NCI-H345 treated with DMSO at 0.1 percent for 48 hours (cell line): ENCODE measurements around the gene STMP1.
"Not testable (repeated sequence)": the region's sequence is repeated elsewhere in the genome, so short reads cannot be mapped to it uniquely, and the experiment has no call there.

ENCODE experiments used
- DNase-seq: peaks from one replicate; lab custom pipeline; 2025; ENCODE audit not compliant: unreplicated experiment; lab: John Stamatoyannopoulos, UW

STMP1 gene

DNA sequence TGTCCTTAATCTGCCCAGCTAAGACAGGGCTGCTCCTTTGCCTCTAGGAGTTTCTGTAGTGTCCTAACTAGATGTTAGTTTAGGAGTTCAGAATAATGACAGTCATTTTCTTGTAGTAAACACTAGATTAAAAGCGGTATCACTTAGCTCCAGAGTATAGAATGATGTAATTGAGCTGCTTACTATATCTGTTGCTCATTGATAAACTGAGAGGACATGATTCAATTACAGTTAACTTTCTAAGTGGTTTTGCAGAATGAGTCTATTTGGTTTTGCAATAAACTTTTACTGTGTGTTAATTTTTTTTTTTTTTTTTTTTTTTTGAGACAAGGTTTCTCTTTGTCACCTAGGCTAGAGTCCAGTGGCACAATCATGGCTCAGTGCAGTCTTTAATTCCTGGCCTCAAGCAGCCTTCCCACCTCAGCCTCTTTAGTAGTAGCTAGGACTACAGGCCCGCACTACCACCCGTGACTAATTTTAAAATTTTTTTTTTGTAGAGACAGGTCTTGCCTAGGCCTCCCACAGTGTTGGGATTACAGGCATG lies 1.8 kb downstream of the STMP1 start:
- no peak for DNase-seq

DNA sequence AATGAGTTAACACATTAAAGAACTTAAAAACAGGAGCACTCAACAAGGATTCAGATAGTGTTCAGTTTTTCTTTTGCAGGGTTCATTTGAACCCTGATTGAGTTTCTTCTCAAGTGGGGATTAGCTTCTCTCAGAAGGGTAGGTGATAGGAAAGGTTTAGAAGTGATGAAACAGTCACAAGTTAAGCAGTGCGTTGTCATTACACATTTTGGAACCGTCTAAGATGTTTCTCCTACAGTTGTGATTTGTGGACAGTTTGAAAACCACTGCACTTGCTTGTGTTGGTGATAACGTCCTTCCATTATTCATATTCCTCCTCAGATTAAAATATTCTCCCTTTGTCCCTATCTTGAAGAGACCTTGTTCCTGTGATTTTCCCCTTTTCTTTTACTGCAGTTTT lies 2.7 kb downstream of the STMP1 start:
- DNase-seq, result no peak

DNA sequence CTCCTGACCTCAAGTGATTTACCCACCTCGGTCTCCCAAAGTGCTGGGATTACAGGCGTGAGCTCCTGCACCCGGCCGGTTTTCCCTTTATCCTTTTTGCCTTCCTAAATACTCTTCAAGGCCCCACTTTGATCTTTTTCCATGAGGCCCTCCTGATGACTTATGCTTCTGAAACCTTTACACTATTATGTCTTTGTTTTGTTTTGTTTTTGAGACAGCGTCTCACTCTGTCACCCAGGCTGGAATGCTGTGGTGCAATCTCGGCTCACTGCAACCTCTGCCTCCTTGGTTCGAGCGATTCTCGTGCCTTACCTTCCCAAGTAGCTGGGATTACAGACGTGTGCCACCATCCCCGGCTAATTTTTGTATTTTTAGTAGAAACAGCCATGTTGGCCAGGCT lies 3.8 kb downstream of the STMP1 start:
- DNase-seq, result no peak

DNA sequence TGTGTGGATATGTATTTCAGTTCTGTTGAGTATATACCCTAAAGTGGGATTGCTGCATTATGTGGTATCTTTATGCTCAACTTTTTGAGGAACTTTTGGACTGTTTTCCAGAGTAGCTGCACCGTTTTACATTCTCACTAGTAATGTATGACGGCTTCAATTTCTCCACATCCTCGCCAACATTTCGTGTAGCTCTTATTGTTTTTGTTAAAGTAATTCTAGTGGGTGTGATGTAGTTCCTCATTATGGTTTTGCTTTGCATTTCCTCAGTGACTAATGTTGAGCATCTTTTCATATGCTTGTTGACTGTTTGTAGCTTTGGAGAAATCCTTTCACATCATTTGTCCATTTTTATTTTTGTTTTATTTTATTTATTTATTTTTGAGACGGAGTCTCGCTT lies 4.5 kb downstream of the STMP1 start:
- no peak for DNase-seq

DNA sequence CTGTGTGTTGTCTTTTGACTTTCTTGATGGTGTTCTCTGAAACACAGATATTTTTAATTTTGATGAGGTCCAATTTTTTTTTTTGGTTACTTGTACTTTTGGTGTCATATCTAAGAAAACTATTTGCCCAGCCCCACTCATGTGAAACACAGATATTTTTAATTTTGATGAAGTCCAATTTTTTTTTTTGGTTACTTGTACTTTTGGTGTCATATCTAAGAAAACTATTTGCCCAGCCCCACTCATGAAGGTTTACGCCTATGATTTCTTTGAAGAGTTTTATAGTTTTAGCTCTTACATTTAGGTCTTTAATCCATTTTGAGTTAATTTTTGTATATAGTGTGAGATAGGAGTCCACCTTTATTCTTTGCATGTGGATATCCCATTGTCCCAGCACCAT lies 5.3 kb downstream of the STMP1 start:
- DNase-seq, result not testable (repeated sequence)

DNA sequence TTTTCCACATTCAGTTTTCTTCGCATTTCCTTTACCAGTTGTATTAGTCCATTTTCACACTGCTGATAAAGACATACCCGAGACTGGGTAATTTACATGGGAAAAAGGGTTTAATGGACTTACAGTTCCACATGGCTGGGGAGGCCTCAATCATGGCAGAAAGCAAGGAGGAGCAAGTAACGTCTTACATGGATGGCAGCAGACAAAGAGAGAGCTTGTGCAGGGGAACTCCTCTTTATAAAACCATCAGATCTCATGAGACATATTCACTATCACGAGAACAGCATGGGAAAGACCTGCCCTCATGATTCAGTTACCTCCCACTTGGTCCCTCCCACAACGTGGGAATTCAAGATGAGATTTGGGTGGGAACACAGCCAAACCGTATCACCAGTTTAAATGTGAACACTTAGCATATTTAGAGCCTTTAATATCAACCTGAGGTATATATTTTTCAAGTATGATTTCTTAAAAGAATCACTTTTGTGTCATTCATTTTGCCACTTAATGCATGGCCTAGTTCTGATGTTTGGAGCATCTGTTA lies 6.6 kb downstream of the STMP1 start:
- DNase-seq, result not testable (repeated sequence)

DNA sequence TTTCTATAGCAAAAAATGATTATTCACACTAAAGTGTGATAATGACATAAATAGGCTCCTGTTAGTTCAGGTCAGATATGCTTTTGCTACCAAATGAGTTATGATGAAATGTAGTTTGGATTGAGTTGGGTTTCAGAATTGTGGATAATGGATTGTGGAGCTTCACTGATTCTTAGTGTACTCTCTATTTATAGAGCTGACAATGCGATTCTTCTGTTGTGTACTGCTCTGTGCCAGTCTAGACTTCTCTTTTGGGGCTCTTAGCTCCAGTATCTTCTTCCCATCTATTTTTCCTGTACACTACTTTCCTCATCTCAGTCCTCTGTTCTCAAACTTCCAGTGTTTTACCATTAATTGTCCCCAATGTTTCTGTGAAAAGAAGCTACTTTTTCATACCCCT lies 7.5 kb downstream of the STMP1 start:
- no peak for DNase-seq

DNA sequence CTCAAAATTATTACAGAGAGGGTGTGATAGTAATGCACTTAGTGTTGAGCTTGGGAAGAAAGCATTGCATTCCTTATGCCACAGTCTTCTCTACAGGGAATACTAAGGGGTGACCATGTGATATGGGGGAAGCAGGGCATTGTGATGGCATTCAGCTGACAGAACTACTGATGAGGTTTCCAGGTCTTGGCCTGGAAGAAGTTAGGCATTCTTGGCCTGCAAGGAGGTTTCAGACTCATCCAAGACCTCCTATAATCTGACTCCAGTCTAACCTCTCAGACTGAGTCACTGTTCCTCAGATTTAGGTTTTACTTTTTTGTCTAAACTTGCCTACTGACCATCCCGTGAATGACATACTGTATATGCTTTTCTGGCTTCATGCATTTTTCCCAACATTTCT lies 7.9 kb downstream of the STMP1 start:
- DNase-seq, result no peak

DNA sequence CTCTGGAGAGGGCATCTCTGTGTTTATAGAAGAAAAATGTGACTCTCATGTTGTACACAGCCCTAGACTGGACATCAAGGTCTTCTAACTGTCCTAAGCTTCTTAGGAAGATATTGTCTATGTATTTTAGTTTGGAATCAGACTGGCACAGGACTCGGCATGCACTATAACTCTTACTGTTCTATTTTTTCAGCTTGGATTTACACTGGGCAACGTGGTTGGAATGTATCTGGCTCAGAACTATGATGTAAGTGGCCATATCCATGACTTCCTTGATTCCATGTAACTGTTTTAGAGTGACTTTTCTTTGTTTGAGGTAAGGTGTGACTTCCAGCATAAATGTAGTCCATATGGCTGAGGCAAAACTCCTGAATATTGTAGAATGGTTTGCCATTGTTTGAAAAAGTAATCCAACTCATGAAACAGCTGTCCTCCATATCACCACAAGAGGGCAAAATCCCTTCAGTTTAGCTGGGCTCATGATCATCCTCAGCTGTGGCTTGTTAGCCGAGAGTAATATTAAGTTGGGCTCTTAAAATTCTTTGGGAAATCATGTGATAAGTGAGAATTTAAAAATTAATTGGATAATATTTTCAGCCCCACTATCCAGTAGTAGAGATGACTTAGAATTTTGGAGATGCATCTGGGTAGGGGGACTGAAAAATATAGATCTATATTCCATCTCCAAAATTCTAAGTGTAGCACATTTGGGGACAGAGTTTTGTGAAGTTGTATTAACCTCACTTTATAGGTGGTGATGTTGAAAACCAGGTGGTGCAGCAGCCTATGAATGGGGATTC lies 10.4 kb downstream of the STMP1 start:
- peak; percentile 21 for DNase-seq

DNA sequence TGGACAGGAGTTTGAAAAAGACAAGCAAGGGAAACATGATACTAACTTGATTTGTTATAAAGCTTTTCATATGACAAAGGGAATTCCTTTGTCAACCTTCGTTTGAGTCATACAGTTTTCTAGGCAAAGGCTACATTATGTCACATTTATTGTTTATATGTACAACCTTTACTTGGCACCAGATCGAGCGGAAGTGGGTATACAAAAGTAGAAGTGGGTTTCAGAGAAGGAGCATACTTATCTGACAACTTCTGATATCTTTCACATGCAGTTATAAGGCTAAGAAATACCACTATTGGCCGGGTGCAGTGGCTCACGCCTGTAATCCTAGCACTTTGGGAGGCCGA lies 11.0 kb downstream of the STMP1 start:
- DNase-seq, result no peak

DNA sequence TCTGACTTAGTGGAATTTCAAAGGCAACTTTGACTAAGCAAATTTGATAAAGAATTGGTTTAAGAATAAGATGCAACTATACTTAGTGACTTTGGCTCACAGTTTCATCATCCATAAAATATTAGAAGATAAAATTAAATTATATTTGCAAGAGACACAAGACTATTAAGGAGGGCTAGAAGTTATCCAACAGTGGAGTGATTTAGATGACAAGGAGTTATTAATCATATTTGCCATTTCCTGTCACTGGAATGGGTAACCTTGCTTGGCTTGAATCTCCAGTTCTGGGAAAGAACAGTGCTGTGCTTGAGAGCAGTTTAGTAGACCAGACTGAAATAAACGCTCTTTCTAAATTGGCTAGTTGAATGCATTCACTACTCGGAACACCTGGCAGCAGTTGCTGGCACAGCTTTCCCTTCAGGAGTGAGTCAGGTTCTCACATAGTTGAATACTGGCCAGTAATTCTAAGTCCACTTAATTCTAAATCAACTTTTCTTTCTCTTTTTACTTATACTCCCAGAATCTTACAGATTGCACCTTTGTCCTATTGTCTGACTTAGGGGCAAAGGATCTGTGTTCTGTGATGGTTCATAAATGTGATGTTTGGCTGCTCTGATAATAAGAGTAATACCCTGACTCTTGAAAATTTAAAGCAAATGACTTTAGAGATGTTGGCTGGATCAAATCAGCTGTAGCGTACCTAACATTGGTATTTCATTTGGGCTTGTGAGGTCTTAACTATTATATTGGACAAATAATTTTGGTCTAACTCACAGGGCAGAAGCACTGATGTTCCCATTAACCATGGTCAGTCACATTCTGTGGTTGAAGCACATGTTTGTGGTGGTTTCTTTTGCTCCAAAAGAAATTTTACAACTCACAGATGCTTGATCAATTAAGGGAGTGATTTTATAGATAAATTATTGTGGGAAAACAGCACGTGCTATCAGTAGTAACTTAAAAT lies 16.6 kb downstream of the STMP1 start:
- DNase-seq, result no peak

DNA sequence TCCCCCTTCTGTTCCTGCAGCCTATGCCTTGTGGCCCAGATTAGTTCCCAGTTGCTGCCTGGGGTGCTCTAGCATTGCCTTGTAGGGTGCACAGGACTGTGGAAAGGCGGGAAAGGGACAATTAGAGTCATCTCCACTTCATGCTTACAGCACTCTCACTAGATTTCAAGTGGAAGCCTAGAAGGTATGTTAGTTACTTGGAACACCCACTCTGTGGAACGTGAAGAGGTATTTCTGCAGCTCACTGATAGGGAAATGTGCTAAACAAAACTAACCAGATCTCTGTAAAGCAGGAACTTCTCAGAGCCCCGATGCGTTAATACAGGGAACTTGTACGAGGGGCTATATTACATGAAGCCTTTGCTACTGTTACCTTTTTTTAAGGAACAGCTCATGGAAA lies 19.4 kb downstream of the STMP1 start:
- no peak for DNase-seq

DNA sequence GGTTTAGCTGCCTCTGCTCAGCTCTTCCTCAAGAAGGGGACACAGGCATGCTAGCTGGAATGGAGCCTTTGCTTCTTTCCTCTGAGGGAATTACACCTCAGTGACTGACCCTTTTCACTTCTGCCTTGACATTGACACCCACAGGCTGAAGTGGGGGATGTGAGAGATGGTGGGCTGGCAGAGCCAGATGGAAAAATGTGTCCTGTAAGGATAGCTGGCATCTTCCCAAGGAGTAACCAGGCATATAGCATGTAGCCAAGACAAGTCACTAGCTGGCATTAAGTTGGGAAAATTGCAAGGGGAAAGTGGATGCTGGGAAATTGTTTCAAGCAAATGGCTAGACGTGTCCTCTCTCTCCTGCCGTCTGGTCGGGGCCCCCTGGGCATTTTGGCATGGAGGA lies 19.9 kb downstream of the STMP1 start:
- DNase-seq, result no peak

DNA sequence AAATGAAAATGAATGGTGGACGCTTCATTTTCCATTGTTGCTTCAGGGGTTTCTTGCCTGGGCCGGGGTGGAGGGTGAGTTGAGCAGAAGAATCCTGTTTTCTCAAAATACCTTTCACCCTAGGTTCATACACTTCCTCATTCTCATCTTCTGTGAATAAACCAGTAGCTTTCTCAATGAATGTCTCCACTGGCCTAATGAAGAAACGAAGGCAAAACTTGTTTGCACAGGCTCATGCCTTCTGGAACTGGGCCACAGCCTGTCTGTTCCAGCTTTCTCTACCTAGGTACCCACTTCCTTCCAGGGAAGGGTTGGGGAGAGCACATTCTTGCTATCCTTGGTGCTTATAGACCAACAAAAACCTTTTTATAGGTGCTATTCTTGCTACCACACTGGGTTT lies 21.3 kb downstream of the STMP1 start:
- no peak for DNase-seq

DNA sequence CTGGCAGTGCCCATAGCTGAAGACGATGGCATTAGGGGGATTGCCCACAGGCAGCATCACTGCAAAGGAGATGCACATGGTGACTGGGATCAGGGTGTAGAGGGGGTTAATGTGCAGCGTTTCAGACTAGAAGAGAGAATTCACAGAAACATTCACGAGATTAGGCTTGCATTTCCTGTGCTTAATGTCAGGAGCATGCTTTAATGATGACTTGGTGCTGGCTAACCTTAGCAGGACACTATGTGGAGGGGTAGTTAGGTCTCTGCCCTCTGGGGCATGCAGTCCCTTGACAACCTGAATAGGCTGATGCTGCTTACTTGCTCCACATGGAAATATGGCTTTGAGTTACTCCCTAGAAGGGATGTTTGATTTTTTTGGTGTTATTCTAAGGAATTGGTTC lies 21.8 kb downstream of the STMP1 start:
- DNase-seq, result no peak

DNA sequence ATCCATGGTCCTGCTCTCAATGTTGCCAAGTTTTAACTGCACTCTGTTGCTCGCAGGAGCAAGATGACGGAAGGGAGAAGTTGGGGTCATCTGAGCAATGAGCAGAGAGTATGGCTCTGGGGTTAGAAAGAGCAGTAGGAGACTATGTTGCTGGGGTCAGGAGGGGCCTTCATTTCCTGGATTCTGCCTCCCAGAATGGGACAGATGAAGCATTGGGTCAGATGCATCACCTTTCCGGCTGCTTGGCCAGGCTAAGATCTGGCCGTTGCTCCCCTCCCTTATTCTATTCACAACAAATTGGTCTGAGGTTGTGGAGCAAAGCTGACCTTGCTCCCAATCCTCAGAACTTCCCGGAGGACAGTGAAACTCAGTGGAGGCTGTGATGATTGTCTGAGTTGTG lies 22.4 kb downstream of the STMP1 start:
- DNase-seq, result no peak

DNA sequence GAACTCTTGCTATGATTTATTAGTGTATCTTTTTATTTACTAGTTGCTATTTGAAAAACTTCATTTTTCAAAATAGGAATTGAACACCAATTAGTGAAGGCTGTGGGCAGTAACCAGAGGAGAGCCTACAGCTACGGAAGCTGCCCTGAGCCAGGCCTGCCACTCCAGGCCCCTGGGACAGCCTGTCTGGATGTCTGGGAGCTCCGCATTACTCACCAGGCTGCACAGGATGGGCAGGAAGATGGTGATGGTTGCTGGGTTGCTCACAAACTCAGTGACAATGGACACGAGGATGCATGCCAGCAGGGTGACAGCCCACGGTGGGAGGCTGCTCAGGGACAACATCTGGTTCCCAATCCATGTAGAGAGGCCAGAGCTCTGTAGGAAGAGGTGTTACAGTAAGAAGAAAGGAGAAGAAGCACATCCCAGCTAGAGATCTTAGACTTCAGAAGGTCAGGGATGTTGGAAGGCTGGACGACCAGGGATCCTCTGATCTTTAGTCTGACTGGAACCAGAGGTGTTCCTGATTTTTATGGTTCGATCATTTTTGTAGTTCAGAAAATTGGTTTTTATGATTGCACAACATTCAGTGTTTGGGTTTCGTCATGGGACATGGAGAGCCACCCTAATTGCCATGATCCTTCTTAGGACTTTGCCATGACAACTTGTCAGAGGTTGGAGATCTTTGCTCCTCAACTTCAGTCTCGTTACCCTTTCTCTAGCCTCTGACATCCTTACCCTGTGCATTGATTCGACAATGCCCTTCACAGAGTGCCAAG lies 23.2 kb downstream of the STMP1 start:
- DNase-seq, result no peak

DNA sequence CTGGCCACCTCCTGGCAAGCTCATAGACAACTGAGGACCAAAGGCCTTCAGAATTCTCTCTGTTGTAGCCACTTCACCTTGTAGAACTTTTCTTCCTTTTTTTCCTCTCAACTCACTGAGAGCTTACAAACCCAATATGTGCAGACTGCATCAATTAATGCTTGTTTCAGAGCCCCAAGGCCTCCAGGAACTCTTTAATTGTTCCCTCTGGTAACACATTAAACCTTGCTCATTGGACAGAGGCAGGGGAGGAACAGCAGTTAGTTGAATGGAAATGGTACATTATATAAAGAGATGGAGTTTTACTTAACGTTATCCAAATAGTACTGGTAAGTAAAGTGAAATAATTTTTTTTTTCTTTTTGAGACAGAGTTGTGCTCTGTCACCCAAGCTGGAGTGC lies 25.2 kb downstream of the STMP1 start:
- no peak for DNase-seq

DNA sequence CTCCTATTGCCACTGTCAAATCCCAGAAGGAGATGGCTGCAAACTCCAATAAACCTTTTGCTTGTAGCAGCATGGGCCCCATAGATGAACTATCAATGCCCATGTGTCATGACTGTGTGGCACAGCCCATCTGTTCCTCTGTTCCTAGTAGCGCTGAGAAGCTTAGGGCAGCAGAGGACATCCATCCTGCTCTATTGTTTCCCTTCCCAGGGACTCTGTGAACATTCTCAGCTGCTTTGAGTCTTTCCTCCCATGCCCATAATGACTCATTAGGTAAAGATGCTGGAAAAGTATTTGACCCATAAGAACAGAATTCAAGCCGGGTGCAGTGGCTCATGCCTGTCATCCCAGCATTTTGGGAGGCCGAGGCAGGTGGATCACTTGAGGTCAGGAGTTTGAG lies 28.3 kb downstream of the STMP1 start:
- no peak for DNase-seq

DNA sequence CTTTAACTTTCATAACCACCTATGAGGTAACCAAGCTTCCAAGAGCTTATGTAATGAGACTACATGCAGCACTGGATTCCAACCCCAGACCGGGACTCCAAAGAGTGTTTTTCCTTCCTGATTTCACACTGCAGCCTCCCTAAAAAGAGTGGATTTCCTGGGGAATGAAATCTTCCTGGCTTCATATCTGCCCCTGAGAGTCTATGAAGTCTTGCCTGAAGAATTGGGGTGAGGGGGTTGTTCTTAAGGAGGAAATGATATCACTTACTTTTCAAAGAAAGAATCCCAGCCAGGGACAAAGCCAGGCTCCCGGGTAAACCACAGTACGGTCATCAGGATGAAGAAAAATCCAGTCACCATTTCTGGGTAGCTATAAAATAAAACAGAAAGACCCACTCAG lies 29.7 kb downstream of the STMP1 start:
- DNase-seq, result no peak

DNA sequence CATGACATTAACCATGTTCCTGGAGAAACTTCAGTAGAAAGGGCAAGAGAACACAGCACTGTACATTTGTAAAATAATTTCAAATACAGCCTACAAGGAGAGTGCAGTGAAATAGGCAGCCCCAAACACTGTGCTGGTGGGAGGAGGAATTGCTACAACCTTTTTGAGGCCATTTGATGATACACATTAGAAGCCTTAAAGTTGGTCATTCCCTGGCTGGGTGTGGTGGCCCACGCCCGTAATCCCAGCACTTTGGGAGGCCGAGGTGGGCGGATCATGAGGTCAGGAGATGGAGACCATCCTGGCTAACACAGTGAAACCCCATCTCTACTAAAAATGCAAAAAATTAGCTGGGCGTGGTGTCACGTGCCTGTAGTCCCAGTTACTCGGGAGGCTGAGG lies 30.3 kb downstream of the STMP1 start:
- DNase-seq, result not testable (repeated sequence)
